Astrocyte of the hippocampus (primary cell): ENCODE data around the gene ARHGEF28.

Source experiments
- DNase-seq: peaks from one replicate; pipeline ENCODE4 v3.0.0; 2011; ENCODE audit warnings: low read depth, low spot score

ARHGEF28 gene

DNA sequence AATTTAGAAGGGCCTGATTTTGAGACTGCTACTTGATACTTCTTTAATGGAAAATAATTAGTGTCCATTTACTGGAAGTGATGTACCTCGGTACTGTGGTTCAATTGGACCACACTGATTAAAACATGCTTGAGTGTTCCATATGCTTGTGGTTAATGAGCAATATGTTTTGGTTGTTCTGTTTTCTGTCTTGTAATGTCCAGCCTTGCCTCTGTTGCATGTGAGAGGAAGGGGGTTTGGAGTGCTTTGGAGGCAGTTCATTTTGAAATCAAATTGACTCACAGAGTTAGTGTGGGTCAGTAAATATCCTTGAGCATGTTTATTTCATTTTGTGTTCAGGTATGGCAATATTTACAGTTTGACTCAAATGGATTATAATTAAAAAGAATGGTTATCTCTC is 334.4 kb downstream of the ARHGEF28 start:
- no peak for DNase-seq

DNA sequence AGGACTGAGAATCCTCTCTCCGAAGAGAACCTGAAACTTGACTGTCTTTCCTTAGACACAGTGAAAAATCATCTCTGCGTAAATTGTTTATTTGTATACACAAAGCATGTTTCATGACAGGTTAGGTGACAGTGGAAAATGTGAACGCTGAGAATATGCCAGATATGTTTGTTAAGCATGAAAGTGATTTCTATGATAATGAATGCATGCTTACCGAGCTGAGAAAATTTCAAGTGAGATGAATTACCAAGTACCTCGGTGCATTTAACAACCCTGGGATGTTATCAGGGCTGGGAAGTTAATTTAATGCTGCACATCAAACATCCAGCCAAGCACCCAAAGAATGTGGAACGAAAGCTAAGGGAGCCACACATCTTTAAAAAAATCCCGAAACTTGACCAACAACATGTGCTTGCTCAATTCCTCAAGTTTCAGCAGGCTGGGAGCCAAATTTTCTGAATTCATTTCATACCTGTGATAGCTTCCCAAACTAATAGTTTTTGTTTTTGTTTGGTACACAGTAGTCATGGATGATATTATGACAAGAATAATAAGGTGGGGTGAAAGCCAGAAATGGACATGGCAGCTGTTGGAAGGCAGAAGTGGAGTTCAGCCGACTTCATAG is 336.9 kb downstream of the ARHGEF28 start:
- DNase-seq: peak; percentile 90

GRCh38 chr5:73964352-73964865 is 338.4 kb downstream of the ARHGEF28 start:
- no peak for DNase-seq

- peak; percentile 70 for DNase-seq
Measured at GRCh38 chr5:73966451-73966850, 340.5 kb downstream of the ARHGEF28 start.

DNA sequence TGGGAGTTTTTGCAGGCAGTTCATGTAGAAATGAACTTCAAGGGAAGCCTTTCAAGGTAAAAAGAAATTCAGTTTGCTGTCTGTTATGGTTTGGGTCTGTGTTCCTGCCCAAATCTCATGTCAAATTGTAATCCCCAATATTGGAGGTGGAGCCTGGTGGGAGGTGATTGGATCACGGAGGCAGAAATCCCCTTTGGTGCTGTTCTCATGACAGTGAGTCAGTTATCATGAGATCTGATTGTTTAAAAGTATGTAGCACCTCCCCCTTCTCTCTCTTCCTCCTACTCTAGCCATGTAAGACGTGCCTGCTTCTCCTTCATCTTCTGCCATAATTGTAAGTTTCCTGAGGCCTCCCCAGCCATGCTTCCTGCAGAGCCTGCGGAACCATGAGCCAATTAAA is 341.4 kb downstream of the ARHGEF28 start:
- DNase-seq: no peak

DNA sequence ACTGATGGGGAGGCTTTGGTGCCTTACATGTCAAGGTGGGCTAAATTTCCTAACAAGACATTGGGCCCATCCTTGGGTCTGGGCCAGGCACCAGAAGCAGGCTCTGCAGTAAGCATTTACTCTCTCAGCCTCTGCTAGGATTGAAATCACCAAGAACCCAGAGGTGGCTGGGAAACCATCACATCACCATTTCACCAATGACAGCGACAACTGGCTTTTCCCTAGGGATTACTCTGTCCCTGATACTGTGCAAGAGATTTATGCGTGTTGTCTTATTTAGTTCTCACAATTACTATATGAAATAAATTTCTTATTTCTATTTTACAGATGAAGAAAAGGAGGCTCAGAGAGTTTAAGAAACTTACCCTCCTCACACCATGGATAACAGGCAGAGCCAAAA is 342.2 kb downstream of the ARHGEF28 start:
- no peak for DNase-seq

DNA sequence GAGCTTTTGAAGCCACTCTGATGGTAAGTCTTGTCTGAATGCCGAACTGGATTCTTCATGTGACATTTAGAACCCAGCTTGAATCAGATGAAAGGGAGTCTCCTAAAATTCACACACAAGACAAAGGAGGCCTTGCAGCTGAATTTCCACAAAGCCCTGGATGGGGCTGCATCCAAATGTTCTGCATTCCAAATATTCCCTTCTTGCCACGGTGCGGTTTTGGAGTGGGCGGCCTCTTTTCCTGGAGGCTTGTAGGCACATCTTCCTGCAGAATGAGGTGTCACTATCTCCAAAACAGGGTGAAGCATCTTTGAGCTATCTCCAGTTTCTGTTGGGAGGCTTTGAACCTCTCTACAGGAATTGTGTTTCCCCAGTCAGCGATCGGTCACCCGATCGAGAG is 342.7 kb downstream of the ARHGEF28 start:
- no peak for DNase-seq

DNA sequence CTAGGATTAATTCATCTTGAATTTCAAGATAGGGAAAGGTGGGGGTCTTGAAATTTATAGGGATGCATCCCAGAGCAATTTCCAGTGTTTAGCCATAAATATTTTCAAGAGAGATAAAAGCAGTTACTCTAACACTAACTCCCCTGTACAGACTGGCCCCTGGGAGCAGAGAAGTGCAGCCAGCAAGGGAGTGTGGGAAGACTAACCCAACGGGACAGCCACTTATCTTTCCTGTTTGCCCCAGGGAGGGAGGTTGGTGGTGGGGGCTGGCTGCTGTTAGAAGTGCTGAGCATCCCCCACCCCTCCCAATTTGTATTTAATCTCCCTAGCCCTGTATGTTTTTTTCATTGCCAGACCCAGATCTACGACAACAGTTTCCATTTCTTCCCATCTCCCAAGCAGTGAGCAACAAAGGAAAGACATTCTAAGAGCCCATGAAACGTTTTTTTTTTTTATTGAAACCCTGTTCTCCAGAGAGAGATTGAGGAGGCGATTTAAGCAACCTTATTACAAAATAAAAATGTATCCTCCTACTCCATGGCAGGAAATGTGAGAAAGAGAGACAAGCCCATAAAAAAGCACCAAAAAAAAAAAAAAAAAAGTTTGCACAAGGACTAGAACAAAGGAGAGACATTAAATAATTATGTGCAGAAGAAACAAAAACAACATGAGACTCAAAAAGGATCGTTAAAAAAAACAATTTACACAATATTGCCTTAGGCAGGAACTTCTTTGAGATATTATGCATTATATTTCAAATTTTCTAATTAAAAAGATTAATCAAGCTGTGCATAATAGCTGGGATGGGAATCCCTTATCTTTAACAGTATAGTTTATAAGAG is 343.4 kb downstream of the ARHGEF28 start:
- no peak for DNase-seq

GRCh38 chr5:73971326-73971725 is 345.3 kb downstream of the ARHGEF28 start:
- no peak for DNase-seq

- DNase-seq: no peak
Measured at GRCh38 chr5:73973135-73973534, 347.1 kb downstream of the ARHGEF28 start.

DNA sequence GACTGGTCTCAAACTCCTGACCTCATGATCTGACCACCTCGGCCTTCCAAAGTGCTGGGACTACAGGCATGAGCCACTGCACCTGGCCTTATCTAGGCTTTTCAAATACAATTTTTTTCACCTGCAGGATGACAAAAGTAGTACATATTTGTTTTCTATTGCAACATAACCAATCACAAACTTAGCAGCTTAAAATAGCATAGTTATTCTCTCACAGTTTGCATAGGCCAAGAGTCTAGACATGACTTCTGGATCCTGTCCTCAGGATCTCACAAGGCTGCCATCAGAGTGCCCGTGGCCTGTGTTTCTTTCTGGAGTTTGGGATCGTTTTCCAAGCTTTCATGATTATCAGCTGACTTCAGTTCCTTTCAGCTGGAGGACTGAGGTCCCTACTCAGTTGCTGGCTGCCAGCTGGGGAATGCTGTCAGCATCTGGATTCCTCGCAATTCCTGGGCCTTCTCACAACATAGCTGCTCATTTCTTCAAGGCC is 348.9 kb downstream of the ARHGEF28 start:
- DNase-seq: no peak

GRCh38 chr5:73975845-73976244 is 349.8 kb downstream of the ARHGEF28 start:
- no peak for DNase-seq

- no peak for DNase-seq
Measured at GRCh38 chr5:73977146-73977545, 351.1 kb downstream of the ARHGEF28 start.

DNA sequence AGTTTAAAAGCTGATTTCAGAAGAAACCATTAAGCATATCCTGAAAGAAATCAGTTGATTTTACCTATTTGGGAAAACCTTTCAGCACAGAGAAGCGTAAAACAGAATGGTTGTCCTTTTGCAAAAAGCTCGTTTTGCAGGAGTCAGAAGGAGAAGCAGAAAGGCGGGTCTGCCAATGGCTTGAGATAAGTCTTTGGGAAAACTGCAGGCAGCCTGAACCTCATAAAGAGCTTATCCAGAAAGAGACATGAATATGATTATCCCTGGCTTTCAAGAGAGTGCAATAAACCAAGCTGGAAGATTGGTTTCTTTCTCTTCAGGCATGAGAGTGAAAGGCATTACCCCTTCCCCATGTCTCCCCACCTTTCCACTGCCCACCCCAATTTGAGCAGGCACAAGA is 353.3 kb downstream of the ARHGEF28 start:
- DNase-seq: no peak

GRCh38 chr5:73981704-73982103 is 355.7 kb downstream of the ARHGEF28 start:
- DNase-seq: no peak

- DNase-seq: peak; percentile 29
Measured at GRCh38 chr5:73983644-73984043, 357.6 kb downstream of the ARHGEF28 start.

DNA sequence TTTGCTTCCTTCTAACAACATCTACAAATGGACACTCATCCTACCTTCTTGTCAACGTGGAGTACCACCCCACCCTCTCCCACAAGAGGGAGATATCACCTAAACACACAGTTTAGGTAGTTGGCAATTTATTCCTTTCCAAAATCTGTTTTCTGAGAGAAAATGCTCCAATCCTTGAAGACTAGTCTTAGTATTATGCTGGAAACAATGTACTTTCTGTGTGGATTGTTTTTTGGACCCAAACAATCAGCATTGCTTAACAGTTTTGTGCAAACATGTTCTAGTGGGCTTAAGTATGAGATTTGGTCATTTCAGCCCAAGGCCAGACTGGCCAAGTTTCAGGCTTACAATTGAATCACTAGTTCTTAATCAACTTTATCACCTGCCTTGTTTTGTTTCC is 359.1 kb downstream of the ARHGEF28 start:
- peak; percentile 62 for DNase-seq

- no peak for DNase-seq
Measured at GRCh38 chr5:73986729-73987128, 360.7 kb downstream of the ARHGEF28 start.

DNA sequence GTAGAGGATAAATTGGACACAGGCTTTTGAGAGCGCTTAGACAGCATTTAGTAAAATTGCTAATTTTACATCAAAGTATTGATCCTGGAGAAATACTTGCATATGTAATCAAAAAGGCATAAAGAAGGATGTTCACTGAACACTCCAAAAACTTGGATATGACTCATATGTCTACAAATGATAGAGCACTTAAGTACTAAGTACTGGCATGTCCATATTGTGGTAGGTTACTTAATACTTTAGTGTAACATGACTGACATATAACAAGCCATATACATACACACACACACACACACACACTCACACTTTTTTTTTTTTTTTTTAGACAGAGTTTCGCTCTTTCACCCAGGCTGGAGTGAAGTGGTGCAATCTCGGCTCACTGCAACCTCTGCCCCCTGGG is 361.9 kb downstream of the ARHGEF28 start:
- no peak for DNase-seq

DNA sequence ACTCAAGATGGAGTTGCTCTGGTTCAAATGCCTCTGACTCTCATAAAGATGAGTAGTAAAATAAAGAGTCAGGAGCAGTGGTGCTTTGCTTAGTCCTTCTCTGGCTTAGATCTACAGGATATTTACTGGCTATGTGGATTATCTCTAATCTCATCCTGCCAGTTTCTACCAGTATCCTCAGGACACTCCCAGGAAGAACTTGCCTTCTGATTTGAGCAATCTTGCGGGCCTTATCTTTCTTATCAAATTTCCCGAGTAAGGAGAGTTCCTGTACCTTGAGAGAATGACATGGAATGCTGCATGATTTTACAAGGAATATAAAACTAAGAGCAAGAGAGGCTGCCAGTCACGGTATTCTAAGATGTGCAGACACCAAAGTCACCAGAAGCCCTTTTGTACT is 364.0 kb downstream of the ARHGEF28 start:
- no peak for DNase-seq
